Limb (tissue), 2 donors: ENCODE measurements around the gene DNMT3B.
A peak's percentile ranks its signal among the peaks of the same experiment; 100 is the strongest.
"Not testable (repeated sequence)": the region's sequence is repeated elsewhere in the genome, so short reads cannot be mapped to it uniquely, and the experiment has no call there.

Experiments used
- DNase-seq, 2 donors: peaks; one replicate each; pipeline ENCODE4 v3.0.0-alpha.2; 2016; ENCODE audit errors: extremely low spot score in 2 of 2

The DNMT3B gene

GRCh38 chr20:32762754-32763201, 593 bp downstream of the DNMT3B start:
- DNase-seq: no peak

DNA sequence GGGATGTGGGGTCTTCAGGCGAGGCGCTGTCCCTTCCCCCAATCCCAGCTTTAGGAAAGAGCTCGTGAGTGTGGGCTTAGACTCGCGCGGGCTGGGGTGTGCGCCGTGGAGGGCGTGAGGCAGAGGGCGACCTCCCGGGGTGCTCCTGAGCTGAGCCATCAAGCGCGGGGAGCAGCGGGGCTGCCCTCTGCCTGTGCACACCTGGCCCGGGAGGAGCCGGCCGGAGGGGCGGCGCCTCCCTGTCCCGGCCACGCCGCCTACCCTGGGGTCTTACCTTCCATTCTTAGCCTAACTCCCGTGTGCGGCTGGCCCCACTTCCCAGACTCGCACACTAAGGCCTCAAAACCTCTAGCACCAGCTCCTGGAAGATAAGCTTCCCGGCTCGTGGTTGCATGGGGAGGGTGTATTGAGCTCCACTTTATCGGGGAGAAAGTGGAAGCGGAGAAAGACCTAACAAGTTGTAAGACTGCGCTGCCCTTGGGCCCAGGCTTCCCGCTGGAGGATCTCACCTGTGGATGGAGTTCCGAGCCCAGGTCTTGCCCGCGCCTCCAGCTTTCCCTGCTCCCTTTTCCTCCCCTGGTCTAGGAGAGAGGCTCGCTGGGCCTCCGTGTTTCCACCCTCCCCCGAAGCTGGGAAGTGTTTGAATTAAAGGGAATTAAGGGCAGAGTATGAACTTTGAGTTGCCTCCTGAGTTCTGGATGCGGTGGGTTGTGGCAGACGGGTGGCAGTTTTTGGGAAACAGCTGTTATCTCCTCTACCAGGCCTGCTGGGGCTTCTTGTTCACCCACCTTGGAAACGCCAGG, 1.2 kb downstream of the DNMT3B start:
- DNase-seq: no peak

DNA sequence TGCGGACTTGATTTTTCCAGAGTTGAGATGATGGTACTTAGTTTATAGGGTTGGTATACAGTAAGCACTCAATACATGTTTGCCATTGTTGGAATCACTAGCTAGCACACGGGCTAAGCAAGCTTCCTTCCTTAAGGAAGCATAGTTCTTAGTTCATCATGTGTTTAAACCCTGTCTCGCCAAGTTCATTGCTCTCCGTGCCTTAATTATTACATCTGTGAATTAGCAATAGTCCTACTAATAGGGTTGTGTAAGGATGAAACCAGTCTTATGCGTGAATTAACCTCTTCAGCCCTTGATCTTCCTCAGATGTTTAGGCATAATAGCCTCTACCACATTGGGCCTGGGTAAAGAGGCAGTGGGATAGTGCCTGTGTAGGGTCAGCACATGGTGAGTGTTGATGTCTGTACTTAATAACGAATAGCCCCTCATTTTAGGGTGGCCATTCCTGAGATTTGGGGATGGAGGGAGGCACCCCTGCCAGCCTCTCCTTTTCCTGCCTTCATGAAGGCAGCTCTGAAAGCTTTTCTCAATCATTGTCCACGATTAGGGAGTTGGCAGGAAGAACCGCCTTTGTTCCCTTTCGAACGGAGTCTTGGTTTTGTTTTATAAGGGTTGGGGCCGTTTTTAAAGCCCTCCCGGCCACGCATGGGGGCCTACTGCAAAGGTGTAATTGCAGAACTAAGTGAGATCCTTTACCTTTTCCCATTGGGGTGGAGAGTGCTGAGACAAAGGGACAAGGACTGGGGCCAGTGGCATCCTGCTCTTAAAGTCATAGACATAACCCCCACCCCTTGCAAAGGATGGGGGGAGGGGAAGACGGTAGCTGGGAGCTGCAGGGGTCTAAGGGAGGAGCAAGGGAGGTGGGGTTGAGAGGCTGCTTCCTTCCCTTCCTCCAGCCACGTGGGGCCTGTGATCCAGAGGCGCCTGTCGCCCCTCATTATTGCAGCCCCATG, 2.1 kb downstream of the DNMT3B start:
- DNase-seq: peak in 1 of 2 donors; percentile 40

DNA sequence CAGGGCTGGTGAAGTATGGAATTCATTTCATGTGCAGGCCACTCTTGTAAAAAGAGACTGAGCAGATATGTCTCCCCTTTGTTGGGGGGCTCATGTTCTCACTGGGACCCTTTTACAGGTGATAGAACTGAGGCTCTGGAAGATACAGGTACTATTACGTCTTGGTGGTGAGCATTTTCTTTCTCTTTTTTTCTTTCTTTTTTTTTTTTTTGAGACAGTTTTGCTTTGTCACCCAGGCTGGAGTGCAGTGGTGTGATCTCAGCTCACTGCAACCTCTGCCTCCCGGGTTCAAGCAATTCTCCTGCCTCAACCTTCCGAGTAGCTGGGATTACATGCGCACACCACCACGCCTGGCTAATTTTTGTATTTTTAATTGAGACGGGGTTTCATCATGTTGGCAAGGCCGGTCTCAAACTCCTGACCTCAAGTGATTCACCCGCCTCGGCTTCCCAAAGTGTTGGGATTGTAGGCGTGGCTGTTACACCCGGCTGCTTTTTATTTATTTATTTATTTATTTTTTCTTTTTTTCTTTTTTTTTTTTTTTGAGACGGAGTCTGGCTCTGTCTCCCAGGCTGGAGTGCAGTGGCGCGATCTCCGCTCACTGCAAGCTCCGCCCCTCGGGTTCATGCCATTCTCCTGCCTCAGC, 3.2 kb downstream of the DNMT3B start:
- not testable (repeated sequence) for DNase-seq

- DNase-seq: no peak
Observed at GRCh38 chr20:32767418-32768198, 5.4 kb downstream of the DNMT3B start.

- DNase-seq: no peak
Observed at GRCh38 chr20:32772046-32772445, 9.9 kb downstream of the DNMT3B start.

DNA sequence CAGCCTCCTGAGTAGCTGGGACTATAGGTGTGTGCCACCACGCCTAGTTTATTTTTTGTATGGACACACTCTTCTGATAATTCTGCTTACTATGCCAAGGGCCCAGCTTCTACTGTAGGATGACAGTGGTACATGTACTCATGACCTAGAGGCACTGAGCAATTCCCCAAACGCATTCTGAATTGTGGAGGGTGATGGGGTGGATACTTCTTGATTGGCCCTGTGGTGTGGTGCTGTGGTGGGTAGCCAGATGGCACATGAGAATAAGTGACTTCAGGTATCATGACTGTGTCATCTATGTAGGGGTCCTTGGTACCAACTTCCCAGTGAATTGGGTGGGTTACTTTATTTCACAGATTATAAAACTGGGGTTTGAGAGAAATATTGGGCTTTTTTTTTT, 11.0 kb downstream of the DNMT3B start:
- DNase-seq: no peak

- DNase-seq: no peak
Observed at GRCh38 chr20:32773855-32774254, 11.7 kb downstream of the DNMT3B start.

DNA sequence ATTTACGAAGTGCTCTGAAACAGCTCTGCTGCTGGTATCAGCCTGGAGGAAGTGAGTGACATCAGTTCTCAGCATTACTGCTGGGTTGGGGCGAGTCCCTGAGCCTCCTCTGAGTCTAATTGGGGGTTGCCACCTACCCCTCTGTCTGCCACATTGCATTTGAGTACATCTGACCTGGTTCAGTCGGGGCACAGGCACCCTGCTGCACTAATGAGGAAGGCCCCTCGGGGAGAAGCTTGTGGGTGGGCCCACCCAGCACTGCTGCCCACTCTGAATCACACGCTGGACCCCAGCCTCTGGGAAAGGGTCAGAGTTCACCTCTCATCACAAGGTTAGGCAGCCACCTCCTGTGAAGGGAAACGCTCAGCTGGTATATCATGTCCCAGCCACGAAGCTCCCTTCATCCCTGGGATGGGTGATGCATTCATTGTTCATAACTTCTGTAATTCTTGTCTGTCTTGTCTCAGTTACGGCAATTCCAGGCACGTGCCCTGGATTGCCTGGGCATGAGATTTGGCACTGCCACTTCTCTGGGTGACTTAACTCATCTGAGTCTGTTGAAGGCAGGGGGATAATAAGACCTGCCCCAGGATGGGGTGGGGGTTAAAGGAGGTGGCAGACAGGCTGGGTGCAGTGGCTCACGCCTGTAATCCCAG, 13.3 kb downstream of the DNMT3B start:
- no peak for DNase-seq

GRCh38 chr20:32777177-32777956, 15.2 kb downstream of the DNMT3B start:
- no peak for DNase-seq

- DNase-seq: peak in 1 of 2 donors; percentile 84
Observed at GRCh38 chr20:32779500-32780211, 17.5 kb downstream of the DNMT3B start.

DNA sequence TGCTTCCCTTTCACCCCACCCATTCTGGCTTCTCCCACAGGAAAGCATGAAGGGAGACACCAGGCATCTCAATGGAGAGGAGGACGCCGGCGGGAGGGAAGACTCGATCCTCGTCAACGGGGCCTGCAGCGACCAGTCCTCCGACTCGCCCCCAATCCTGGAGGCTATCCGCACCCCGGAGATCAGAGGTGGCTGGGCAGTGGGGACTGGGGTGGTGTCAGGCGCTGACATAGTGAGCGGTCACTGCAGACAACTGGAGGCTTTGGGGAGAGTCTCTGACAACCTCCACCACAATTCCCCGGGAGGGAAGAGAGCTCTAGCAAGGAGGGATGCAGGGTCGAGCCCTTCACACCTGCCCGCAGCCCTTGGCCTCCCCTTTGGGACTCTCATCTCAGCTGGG, 18.1 kb downstream of the DNMT3B start:
- no peak for DNase-seq

DNA sequence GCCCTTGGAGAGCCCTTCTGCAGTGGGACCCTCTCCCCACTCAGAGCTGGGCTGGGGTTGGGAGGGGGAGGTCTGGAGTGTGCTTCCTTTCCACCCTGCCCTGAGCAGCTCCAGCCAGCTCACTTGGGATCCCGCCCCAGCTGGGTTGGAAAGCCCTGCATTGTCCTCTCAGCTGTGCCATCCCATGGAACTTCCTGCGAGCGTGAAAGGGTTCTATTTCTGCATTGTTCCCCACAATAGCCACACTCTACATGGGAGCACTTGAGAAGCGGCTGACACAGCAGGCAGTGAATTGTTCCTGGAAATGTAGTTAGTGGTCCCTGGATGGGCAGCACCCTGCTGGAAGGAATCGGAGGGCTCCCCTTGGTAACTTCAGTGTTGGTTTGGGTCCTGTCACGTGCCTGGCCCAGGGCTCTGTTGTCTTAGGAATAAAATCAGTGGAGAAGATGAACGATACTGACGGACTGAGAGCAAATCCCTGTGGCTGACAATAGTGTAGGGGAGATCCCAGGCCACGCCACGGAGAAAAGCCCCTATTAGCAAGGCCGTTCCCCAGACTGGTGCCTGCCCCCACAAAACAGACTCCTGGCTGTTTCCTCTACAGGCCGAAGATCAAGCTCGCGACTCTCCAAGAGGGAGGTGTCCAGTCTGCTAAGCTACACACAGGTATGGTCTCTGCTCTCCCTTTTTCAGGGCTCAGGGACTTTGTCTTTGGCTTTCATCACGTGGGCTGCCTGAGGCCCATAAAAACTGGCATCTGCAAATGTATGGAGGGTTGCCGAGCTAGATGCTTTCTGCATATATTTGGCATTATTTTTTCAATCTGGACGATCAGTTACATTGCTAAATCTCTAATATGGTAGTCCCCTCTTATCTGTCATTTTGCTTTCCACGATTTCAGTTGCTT, 18.8 kb downstream of the DNMT3B start:
- DNase-seq: peak in 1 of 2 donors; percentile 34

- no peak for DNase-seq
Observed at GRCh38 chr20:32784369-32785080, 22.3 kb downstream of the DNMT3B start.

DNA sequence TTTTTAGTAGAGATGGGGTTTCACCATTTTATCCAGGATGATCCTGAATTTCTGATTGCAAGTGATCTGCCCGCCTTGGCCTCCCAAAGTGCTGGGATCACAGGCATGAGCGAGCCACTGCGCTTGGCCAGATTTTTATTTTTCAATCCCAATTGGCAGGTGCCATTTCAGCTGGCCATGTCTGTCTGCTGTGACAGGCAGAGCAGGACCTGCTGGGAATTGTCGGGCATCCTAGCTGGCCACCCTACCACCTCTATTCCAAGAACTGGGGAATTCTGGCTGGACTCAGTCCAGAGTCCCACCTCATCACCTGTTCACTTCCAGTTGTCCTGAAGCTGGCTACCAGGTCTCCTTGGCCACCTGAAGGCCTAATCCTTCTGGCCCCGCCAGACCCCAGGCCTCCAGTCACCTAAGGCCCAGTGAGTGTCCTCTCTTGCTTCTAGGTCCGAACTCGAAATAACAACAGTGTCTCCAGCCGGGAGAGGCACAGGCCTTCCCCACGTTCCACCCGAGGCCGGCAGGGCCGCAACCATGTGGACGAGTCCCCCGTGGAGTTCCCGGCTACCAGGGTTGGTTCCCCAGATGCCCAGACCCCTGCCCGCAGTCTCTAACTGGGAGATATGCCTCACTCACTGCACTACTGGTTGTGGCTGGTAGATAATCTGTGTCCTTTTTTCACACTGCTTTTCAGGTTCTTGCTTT, 24.0 kb downstream of the DNMT3B start:
- no peak for DNase-seq

- no peak for DNase-seq
Observed at GRCh38 chr20:32787168-32787567, 25.0 kb downstream of the DNMT3B start.
